Ectodermal cell (in vitro differentiated cells): ENCODE results near the gene CDKN2B. TPM values are rescaled to one million over a fixed set of nuclear protein-coding genes. Genes with fewer than 3 reads are reported as not detected.
A peak's percentile ranks its signal among the peaks of the same experiment; 100 is the strongest.
"Not testable (repeated sequence)": the region's sequence is repeated elsewhere in the genome, so short reads cannot be mapped to it uniquely, and the experiment has no call there.

ENCODE experiments used
- H3K27ac ChIP-seq: 2 replicates; pipeline ENCODE4 v1.7.0; 2013; ENCODE audit warnings: mild to moderate bottlenecking, low read depth, low read length; ENCODE audit not compliant: insufficient read depth, poor library complexity, severe bottlenecking
- H3K27me3 ChIP-seq: 2 replicates; pipeline ENCODE4 v1.7.0; 2013; ENCODE audit warnings: mild to moderate bottlenecking, low read length; ENCODE audit not compliant: insufficient read depth, control insufficient read depth, poor library complexity, severe bottlenecking
- H3K36me3 ChIP-seq: one replicate; pipeline ENCODE4 v1.7.0; 2013; ENCODE audit warnings: low read length; ENCODE audit not compliant: control insufficient read depth, insufficient read depth
- H3K4me1 ChIP-seq: one replicate; pipeline ENCODE4 v1.7.0; 2013; ENCODE audit warnings: low read length; ENCODE audit not compliant: control insufficient read depth, insufficient read depth
- H3K4me3 ChIP-seq: 2 replicates; pipeline ENCODE4 v1.7.0; 2013; ENCODE audit warnings: low read depth, low read length, control low read depth; ENCODE audit not compliant: insufficient read depth
- H3K9me3 ChIP-seq: 2 replicates; pipeline ENCODE4 v1.7.0; 2013; ENCODE audit warnings: mild to moderate bottlenecking, low read length, moderate library complexity; ENCODE audit not compliant: control insufficient read depth
- WGBS, 2 experiments: methylation state at CpG; one replicate each; pipeline ENCODE4 v1.1.7; 2013; ENCODE audit warnings: missing lambda C conversion rate in 2 of 2; 5-methylcytosine and 5-hydroxymethylcytosine counted together
- polyA plus RNA-seq, 4 experiments: library from polyadenylated mRNA; stranded (reverse); fragments of 50-300 nt; gene quantifications; one replicate each; pipeline ENCODE4 v1.2.3, GENCODE V29; 2013

CDKN2B gene, protein sequence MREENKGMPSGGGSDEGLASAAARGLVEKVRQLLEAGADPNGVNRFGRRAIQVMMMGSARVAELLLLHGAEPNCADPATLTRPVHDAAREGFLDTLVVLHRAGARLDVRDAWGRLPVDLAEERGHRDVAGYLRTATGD
- 0.17 TPM for polyA plus RNA-seq (2013, experiment 1 of 4)
- 0.14 TPM for polyA plus RNA-seq (2013, experiment 2 of 4)
- 0.27 TPM for polyA plus RNA-seq (2013, experiment 3 of 4)
- polyA plus RNA-seq (2013, experiment 4 of 4), result 0.08 TPM

DNA sequence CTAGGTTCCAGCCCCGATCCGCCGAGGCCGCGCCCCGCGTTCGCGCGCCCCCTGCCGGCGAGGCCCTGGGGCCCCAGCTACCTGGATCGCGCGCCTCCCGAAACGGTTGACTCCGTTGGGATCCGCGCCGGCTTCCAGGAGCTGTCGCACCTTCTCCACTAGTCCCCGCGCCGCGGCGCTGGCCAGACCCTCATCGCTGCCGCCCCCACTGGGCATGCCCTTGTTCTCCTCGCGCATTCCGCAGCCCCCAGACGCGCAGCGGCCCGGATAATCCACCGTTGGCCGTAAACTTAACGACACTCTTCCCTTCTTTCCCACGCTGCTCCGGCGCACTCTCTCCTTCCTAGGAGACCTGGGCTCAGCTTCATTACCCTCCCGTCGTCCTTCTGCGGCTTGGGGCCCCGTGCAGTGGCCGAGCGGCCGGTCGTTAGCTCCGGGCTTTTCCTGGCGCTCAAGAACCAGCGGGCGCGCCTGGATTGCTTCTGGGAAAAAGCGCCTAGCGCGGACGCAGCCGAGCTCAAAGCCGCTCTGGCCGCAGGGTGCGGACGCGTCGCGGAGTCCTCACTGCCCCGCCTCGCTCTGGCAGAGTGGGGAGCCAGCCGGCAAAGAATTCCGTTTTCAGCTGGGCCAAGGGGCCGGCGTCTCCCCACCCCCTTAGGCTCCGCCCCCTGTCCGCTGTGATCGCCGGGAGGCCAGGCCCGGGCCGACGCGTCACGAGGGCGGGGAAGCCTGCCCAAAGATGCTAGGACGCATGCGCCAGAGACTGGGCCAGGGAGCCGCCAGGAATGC is at the start of gene CDKN2B:
TSS of gene CDKN2B (minus strand) at position 589 of the 789 bp plus-strand sequence. CDS start at position 237, 352 bp downstream.
- peaks cover 3% of the 10 kb centered on the region for H3K4me1 ChIP-seq
- no peaks in the 10 kb centered on the region for H3K36me3 ChIP-seq
- H3K27ac ChIP-seq, result no peak within 1 kb of the TSS
- peaks cover 72% of the 10 kb centered on the region for H3K27me3 ChIP-seq
- WGBS, 2 experiments, result 0% methylated on average over 86 of the region's 86 CpGs
- H3K4me3 ChIP-seq, result peak within 1 kb of the TSS; percentile 46
- H3K9me3 ChIP-seq, result no peaks in the 10 kb centered on the region

DNA sequence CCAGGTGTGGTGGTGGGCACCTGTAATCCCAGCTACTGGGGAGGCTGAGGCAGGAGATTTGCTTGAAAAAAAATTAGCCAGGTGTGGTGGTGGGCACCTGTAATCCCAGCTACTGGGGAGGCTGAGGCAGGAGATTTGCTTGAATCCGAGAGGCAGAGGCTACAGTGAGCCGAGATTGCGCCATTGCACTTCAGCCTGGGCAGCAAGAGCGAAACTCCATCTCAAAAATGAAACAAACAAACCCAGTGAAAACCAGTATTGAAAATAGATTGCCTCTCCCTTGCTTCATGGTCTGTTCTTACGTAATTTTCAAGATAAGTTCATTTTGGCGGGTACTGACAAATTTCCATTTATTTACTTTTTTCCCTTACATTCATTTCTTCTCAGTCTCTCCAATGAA is 48.9 kb upstream of the CDKN2B start:
- H3K9me3 ChIP-seq, H3K27me3 ChIP-seq, H3K4me1 ChIP-seq, H3K36me3 ChIP-seq, H3K4me3 ChIP-seq, H3K27ac ChIP-seq: not testable (repeated sequence)
- WGBS, 2 experiments, result 94% methylated on average over 6 of the region's 6 CpGs

DNA sequence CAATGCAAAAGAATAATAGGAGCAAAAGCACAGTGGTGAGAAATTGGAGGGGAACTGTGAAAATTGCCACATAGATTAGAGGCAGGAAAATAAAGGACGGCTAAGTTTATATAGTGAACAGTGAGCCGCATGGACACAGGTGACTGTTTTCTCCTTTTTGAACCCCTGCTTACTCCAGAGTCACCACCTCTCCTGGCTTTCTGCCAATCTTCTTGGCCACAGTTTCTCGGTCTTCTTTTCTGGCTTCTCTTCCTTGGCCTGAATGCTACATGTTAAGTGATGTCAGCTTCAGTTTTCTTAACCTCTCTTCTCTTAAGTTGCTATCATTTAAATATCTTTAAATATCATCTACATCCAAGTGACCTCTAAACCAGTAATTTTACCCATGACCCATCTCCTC is 47.3 kb upstream of the CDKN2B start:
- 84 to 89% methylated on average over 3 of the region's 3 CpGs for WGBS, 2 experiments
- H3K4me3 ChIP-seq, result no peak overlapping the region
- no peaks in the 10 kb centered on the region for H3K36me3 ChIP-seq
- no peaks in the 10 kb centered on the region for H3K9me3 ChIP-seq
- no peak overlapping the region for H3K27ac ChIP-seq
- H3K27me3 ChIP-seq, result no peaks in the 10 kb centered on the region
- H3K4me1 ChIP-seq, result no peaks in the 10 kb centered on the region

DNA sequence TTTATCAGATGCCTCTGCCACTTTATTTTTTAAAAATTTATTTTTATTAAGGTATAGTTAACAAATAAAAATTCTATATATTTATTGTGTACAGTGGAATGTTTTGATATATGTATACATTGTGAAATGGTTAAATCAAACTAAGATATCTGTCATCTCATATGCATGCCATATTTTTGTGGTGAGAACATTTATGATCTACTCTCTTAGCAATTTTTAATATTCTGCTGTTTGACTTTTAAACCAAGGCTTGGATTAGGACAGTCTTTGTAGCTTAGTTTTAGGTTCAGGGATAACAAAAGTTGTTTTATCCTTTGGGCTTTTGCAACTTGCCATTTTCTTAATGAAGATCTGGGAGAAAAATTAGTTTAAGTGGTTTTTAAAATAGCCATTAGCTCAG is 46.0 kb upstream of the CDKN2B start:
- Histone ChIP-seq H3K4me3 (no peak overlapping the region), H3K27me3 (no peaks in the 10 kb centered on the region), H3K36me3 (no peaks in the 10 kb centered on the region), H3K9me3 (no peaks in the 10 kb centered on the region), H3K27ac (no peak overlapping the region), H3K4me1 (no peaks in the 10 kb centered on the region)

DNA sequence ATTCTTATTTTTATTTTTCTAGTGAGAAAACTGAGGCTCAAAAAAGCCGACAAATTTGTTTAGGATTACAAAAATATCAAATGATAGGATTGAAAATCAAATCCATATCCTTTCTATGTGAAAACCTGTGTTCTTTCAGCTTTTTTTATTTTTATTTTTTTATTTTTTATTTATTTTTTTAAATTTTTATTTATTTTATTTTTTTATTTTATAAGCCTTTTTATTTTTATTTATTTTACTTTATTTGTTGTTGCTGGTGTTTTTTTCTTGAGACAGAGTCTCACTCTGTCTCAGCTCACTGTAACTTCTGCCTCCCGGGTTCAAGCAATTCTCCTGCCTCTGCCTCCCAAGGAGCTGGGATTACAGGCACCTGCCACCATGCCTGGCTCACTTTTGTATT is 45.4 kb upstream of the CDKN2B start:
- WGBS, 2 experiments, result 93 to 100% methylated on average over 1 of the region's 2 CpGs
- H3K4me3 ChIP-seq, result no peak overlapping the region
- H3K36me3 ChIP-seq, result no peaks in the 10 kb centered on the region
- no peaks in the 10 kb centered on the region for H3K9me3 ChIP-seq
- H3K4me1 ChIP-seq, result no peaks in the 10 kb centered on the region
- H3K27ac ChIP-seq, result no peak overlapping the region
- H3K27me3 ChIP-seq, result no peaks in the 10 kb centered on the region

DNA sequence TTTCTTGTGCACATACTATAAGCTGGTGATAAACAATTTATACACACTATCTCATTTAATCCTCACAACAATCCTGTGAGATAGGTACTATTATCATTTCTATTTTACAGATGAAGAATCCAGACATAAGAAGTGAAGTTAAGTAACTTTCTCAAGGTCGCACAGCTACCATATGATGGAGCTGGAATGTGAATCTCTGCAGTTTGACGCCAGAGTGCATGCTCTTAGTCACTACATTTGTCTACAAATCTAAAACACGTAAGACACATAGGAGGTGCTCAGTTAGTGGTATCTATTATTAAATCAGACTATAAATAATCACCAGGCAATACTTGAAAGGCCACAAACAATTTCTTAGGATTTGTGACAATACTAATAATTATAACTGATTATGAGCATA is 45.0 kb upstream of the CDKN2B start:
- Histone ChIP-seq H3K27ac (no peak overlapping the region), H3K4me1 (no peaks in the 10 kb centered on the region)
- 92 to 96% methylated on average over 3 of the region's 3 CpGs for whole genome bisulfite sequencing, 2 experiments

DNA sequence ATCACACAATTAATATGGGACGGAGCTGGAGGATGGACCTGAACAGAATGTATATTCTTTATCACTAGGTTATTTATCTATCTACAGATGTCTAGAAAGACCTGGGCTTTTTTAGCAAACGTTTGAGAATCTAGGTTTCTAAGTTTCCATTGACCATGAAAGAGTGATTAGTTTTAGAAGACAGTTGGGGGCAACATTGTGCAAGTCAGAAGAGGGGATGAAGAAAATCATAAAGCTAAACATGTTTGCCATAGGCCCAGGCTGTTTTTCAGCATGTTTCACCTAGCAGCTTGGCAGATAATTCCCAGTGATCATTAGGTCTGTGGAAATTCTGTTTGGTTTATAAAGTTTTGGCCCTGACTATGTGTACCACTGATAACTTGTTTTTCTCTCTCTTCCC is 44.1 kb upstream of the CDKN2B start:
- Histone ChIP-seq H3K36me3 (no peaks in the 10 kb centered on the region), H3K4me3 (no peak overlapping the region), H3K27ac (no peak overlapping the region), H3K27me3 (no peaks in the 10 kb centered on the region), H3K4me1 (no peaks in the 10 kb centered on the region), H3K9me3 (no peaks in the 10 kb centered on the region)
- WGBS, 2 experiments, result 76 to 83% methylated on average over 1 of the region's 2 CpGs

More for the DNA sequence above, 45.0 kb upstream of the CDKN2B start:
- Histone ChIP-seq H3K9me3 (no peaks in the 10 kb centered on the region), H3K36me3 (no peaks in the 10 kb centered on the region), H3K27me3 (no peaks in the 10 kb centered on the region), H3K4me3 (no peak overlapping the region)

DNA sequence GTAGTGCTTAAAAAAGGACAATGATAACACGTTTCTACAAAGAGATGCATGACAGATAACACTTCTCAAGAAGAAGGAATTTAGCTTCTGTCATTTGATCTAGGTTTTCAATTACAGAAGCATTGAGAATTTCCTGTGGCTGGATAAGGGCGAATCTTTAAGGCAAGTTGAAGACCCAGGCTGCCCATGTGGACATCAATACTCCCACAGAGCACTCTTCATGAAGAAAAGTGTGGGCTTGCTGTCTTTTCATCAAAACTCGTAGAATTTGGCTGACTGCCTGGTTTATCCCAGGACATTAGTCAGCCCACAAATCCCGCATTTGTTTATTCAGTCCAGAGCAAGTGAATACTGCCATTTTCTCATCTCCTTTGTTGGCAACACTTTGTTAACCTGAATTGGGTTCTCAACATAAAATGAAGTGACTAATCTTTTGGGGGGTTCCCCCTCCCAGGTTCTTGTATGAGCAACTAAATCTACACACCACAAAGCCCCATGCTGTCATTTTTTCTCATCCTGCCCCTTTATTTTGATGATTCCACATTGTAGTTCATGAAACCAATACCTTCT is 43.4 kb upstream of the CDKN2B start:
- no peak overlapping the region for H3K27ac ChIP-seq
- no peaks in the 10 kb centered on the region for H3K9me3 ChIP-seq
- H3K4me1 ChIP-seq, result no peaks in the 10 kb centered on the region
- H3K27me3 ChIP-seq, result no peaks in the 10 kb centered on the region
- H3K4me3 ChIP-seq, result no peak overlapping the region
- WGBS, 2 experiments, result 66 to 71% methylated on average over 4 of the region's 4 CpGs
- H3K36me3 ChIP-seq, result no peaks in the 10 kb centered on the region

DNA sequence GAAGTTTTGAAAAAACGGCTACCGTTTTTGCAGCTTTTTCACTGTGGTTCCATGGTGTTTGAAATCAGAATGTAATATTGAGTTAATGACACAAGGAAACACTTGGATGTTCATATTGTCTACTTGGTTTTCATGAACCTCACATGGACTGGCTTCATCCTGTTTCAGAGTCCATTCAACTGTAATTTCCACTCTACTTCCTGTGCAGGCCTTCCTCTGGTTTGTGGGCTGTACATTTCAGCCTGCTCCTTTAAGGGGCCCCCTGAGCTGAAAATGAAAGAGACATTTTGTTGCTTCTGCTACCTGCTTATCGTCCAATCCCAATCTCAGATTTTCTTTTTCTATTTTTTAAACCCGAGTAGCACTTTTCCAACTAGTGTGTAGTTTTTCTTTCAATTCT is 41.8 kb upstream of the CDKN2B start:
- Histone ChIP-seq H3K9me3 (no peaks in the 10 kb centered on the region), H3K27ac (no peak overlapping the region), H3K4me1 (no peaks in the 10 kb centered on the region), H3K4me3 (no peak overlapping the region), H3K36me3 (no peaks in the 10 kb centered on the region), H3K27me3 (no peaks in the 10 kb centered on the region)
- 93 to 95% methylated on average over 4 of the region's 4 CpGs for WGBS, 2 experiments

DNA sequence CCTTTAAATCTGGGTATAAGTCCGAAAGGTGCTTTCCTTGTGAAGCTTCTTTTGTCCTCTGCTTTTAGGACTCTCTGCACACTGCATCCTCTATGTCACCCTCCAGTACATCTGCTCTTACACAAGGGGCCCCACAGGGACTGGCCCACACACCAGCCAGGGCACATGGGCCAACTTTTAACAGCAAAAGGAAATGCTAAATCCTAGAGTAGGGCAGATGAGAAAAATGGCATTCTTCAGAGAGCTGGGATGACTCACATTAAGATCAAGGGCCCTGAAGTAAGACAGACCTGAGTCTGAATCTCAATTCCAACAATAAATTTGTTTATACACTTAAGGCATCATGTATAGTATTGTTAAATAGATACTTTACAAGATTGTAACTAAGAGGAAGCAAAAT is 40.3 kb upstream of the CDKN2B start:
- WGBS, 2 experiments, result 88 to 96% methylated on average over 1 of the region's 1 CpG
- H3K27me3 ChIP-seq, result no peaks in the 10 kb centered on the region
- no peak overlapping the region for H3K4me3 ChIP-seq
- no peak overlapping the region for H3K27ac ChIP-seq
- H3K4me1 ChIP-seq, result no peaks in the 10 kb centered on the region
- no peaks in the 10 kb centered on the region for H3K36me3 ChIP-seq
- H3K9me3 ChIP-seq, result no peaks in the 10 kb centered on the region
